H1 (cell line): ENCODE measurements around the gene DOCK9. TPM values are rescaled to one million over a fixed set of nuclear protein-coding genes. Genes with fewer than 3 reads are reported as not detected.

Source experiments
- CTCF ChIA-PET: fragments of 300-600 bp; sonication (Branson Sonifier 250); formaldehyde crosslinking; loops from one replicate; lab custom pipeline; 2021; ENCODE audit not compliant: partially characterized antibody; lab: Charles Lee
- POLR2A ChIA-PET: fragments of 300-600 bp; sonication (Branson Sonifier 250); formaldehyde crosslinking; loops from one replicate; lab custom pipeline; 2021; ENCODE audit warnings: inconsistent platforms; ENCODE audit not compliant: partially characterized antibody; lab: Charles Lee
- DNase-seq, 2 experiments: peaks; one replicate each; pipeline versions ENCODE4 v3.0.0 to v3.0.0-alpha.2; 2010 to 2022; ENCODE audit warnings: low spot score in 2 of 2, low read depth in 1 of 2, mixed read lengths in 1 of 2
- FAIRE-seq: peaks from 2 replicates; lab custom pipeline; 2011; peaks lifted over from hg19 to GRCh38; lab: Jason Lieb, UNC
- H2AFZ ChIP-seq: 2 replicates; pipeline ENCODE4 v1.8.1; 2012; ENCODE audit warnings: low read length, inconsistent platforms
- H2AK5ac ChIP-seq: 2 replicates; pipeline ENCODE4 v1.6.1; 2013; ENCODE audit warnings: low read depth, low read length
- H2BK120ac ChIP-seq: replicated peaks from 2 replicates; pipeline ENCODE3; 2013; ENCODE audit warnings: low read depth, low read length, inconsistent platforms
- H2BK12ac ChIP-seq: 2 replicates; pipeline ENCODE4 v1.6.1; 2013; ENCODE audit warnings: low read depth, low read length
- H2BK15ac ChIP-seq: 2 replicates; pipeline ENCODE4 v1.6.1; 2013; ENCODE audit warnings: low read length
- H2BK20ac ChIP-seq: 2 replicates; pipeline ENCODE4 v1.6.1; 2013; ENCODE audit warnings: low read length
- H2BK5ac ChIP-seq: 2 replicates; pipeline ENCODE4 v1.6.1; 2013; ENCODE audit warnings: low read depth, low read length
- H3K14ac ChIP-seq: 2 replicates; pipeline ENCODE4 v1.6.1; 2013; ENCODE audit warnings: inconsistent platforms; ENCODE audit not compliant: insufficient read length
- H3K18ac ChIP-seq: 2 replicates; pipeline ENCODE4 v1.6.1; 2013; ENCODE audit warnings: low read length; ENCODE audit errors: extremely low read depth
- H3K23ac ChIP-seq: 2 replicates; pipeline ENCODE4 v1.6.1; 2013; ENCODE audit warnings: inconsistent platforms; ENCODE audit not compliant: insufficient read length
- H3K23me2 ChIP-seq: 2 replicates; pipeline ENCODE4 v1.6.1; 2013; ENCODE audit warnings: low read depth, low read length
- H3K27ac ChIP-seq: 2 replicates; pipeline ENCODE4 v1.6.1; 2011; ENCODE audit warnings: low read depth, low read length, inconsistent platforms
- H3K27me3 ChIP-seq, 4 experiments: replicated peaks in 1 of 4; 1 replicate in 1 of 4; 2 replicates in 3 of 4; pipeline versions ENCODE4 v1.6.1 to v1.8.1; 2011 to 2013; ENCODE audit warnings: low read length in 3 of 4, mild to moderate bottlenecking in 3 of 4, inconsistent platforms in 2 of 4, mixed read lengths in 2 of 4, moderate library complexity in 1 of 4; ENCODE audit not compliant: control insufficient read depth in 3 of 4, insufficient read depth in 3 of 4; ENCODE audit errors: extremely low read depth in 1 of 4
- H3K36me3 ChIP-seq, 4 experiments: 2 replicates each; pipeline versions ENCODE4 v1.6.1 to v1.8.1; 2011 to 2013; ENCODE audit warnings: mild to moderate bottlenecking in 4 of 4, low read length in 3 of 4, moderate library complexity in 2 of 4, control low read depth in 1 of 4, inconsistent platforms in 1 of 4; ENCODE audit not compliant: insufficient read depth in 4 of 4, control insufficient read depth in 2 of 4
- H3K4ac ChIP-seq: replicated peaks from 2 replicates; pipeline ENCODE3; 2013; ENCODE audit warnings: low read length, low read depth, mixed read lengths, inconsistent platforms; ENCODE audit not compliant: insufficient read length
- H3K4me1 ChIP-seq, 4 experiments: replicated peaks in 1 of 4; 1 replicate in 1 of 4; 2 replicates in 3 of 4; pipeline versions ENCODE4 v1.6.1 to v1.8.1; 2011 to 2013; ENCODE audit warnings: low read length in 3 of 4, inconsistent platforms in 2 of 4, mixed read lengths in 1 of 4; ENCODE audit not compliant: insufficient read depth in 4 of 4, control insufficient read depth in 3 of 4
- H3K4me2 ChIP-seq, 2 experiments: 2 replicates each; pipeline versions ENCODE4 v1.6.1 to v1.8.1; 2011 to 2013; ENCODE audit warnings: low read depth in 2 of 2, low read length in 2 of 2, control low read depth in 1 of 2, inconsistent platforms in 1 of 2, mild to moderate bottlenecking in 1 of 2; ENCODE audit not compliant: insufficient read depth in 1 of 2
- H3K4me3 ChIP-seq, 4 experiments: fragments of 200-600, 300-600 bp in 1 of 4; sonication (generic), shearing (Covaris generic), sonication (Bioruptor Twin) in 1 of 4; 2 replicates each; pipeline versions ENCODE4 v1.5.1 to v1.8.1; 2011 to 2016; ENCODE audit warnings: low read length in 4 of 4, low read depth in 3 of 4, control low read depth in 2 of 4, inconsistent platforms in 2 of 4, mild to moderate bottlenecking in 2 of 4, mixed read lengths in 1 of 4, moderate library complexity in 1 of 4; ENCODE audit not compliant: insufficient read depth in 2 of 4; ENCODE audit errors: extremely low read depth in 1 of 4
- H3K56ac ChIP-seq: replicated peaks from 2 replicates; pipeline ENCODE3; 2013; ENCODE audit warnings: low read depth, mild to moderate bottlenecking, mixed read lengths, low read length, inconsistent platforms; ENCODE audit not compliant: insufficient read length
- H3K79me1 ChIP-seq: 2 replicates; pipeline ENCODE4 v1.6.1; 2013; ENCODE audit warnings: low read depth, low read length, control low read depth
- H3K79me2 ChIP-seq, 2 experiments: 2 replicates each; pipeline versions ENCODE4 v1.6.1 to v1.8.1; 2012 to 2013; ENCODE audit warnings: low read length in 2 of 2, mild to moderate bottlenecking in 2 of 2, inconsistent platforms in 1 of 2; ENCODE audit not compliant: insufficient read depth in 2 of 2, control insufficient read depth in 1 of 2
- H3K9ac ChIP-seq, 4 experiments: replicated peaks in 1 of 4; 1 replicate in 1 of 4; 2 replicates in 3 of 4; pipeline versions ENCODE4 v1.6.1 to v1.8.1; 2011 to 2013; ENCODE audit warnings: low read depth in 3 of 4, low read length in 3 of 4, control low read depth in 2 of 4, mild to moderate bottlenecking in 2 of 4, moderate library complexity in 2 of 4, inconsistent platforms in 1 of 4; ENCODE audit errors: extremely low read depth in 1 of 4
- H3K9me3 ChIP-seq, 2 experiments: 2 replicates each; pipeline versions ENCODE4 v1.6.1 to v1.8.1; 2012 to 2013; ENCODE audit warnings: mild to moderate bottlenecking in 2 of 2, moderate library complexity in 2 of 2, control low read depth in 1 of 2, inconsistent platforms in 1 of 2, low read depth in 1 of 2, low read length in 1 of 2, mixed read lengths in 1 of 2; ENCODE audit not compliant: insufficient read depth in 2 of 2
- H4K20me1 ChIP-seq, 2 experiments: replicated peaks in 1 of 2; 2 replicates each; pipeline versions ENCODE3 to v1.8.1; 2011 to 2013; ENCODE audit warnings: inconsistent platforms in 2 of 2, low read length in 2 of 2, mild to moderate bottlenecking in 1 of 2; ENCODE audit not compliant: insufficient read depth in 2 of 2, control insufficient read depth in 1 of 2
- H4K5ac ChIP-seq: 2 replicates; pipeline ENCODE4 v1.6.1; 2013; ENCODE audit warnings: low read length, low read depth, mixed read lengths, inconsistent platforms; ENCODE audit not compliant: insufficient read length
- H4K8ac ChIP-seq: 2 replicates; pipeline ENCODE4 v1.8.0; 2013; ENCODE audit warnings: mild to moderate bottlenecking, moderate library complexity, low read length, inconsistent platforms; ENCODE audit not compliant: insufficient read depth; ENCODE audit errors: extremely low read depth
- H4K91ac ChIP-seq: replicated peaks from 2 replicates; pipeline ENCODE3; 2013; ENCODE audit warnings: low read length, mixed read lengths, inconsistent platforms; ENCODE audit not compliant: insufficient read length
- ASH2L ChIP-seq: fragments of 200-600, 300-600 bp; sonication (generic); IDR thresholded peaks from one replicate; pipeline ENCODE4 v1.7.1; 2017; ENCODE audit warnings: low read length
- MAFK ChIP-seq: IDR thresholded peaks from 2 replicates; pipeline ENCODE4 v1.6.1; 2012; ENCODE audit warnings: low read depth, mild to moderate bottlenecking, improper control_type of control experiment, low read length
- SAP30 ChIP-seq: fragments of 300-600 bp; sonication (generic); IDR thresholded peaks from 2 replicates; pipeline ENCODE4 v1.7.1; 2012; ENCODE audit warnings: low read length, moderate library complexity, mild to moderate bottlenecking, inconsistent platforms; ENCODE audit not compliant: insufficient read depth, insufficient replicate concordance
- WGBS, 2 experiments: shearing (Covaris generic) in 1 of 2; methylation state at CpG; one replicate each; pipeline versions ENCODE4 v1.1.6 to v1.1.7; 2013 to 2015; ENCODE audit warnings: low lambda C conversion rate in 2 of 2, mixed read lengths in 2 of 2, inconsistent platforms in 1 of 2, low coverage in 1 of 2, missing lambda C conversion rate in 1 of 2; ENCODE audit not compliant: insufficient replicate concordance in 2 of 2, insufficient coverage in 1 of 2, insufficient read length in 1 of 2; ENCODE audit errors: extremely low coverage in 1 of 2, missing lambda C conversion rate in 1 of 2; 5-methylcytosine and 5-hydroxymethylcytosine counted together
- polyA plus RNA-seq, 7 experiments: library from polyadenylated mRNA; depleted of rRNA in 3 of 7; stranded (reverse) in 5 of 7; unstranded in 2 of 7; fragments of >200 nt in 5 of 7; fragments of 200-250 nt in 2 of 7; gene quantifications; 1 replicate in 5 of 7; 2 replicates in 1 of 7; 4 replicates in 1 of 7; pipeline versions ENCODE4 v1.2.1 to v1.2.3, GENCODE V29; 2011 to 2013; ENCODE audit warnings: missing spikeins in 2 of 7, mixed read lengths in 2 of 7
- total RNA-seq: library from RNA; stranded (reverse); fragmentation: NEBNext Ultra II Directional; extraction: Animal tissue kit (Norgen Biotek cat#: 25700); gene quantifications from 2 replicates; pipeline ENCODE4 v1.2.1, GENCODE V29; 2021

Gene DOCK9
- total and polyA plus RNA-seq, 2 of the 8 experiments (the other 6 are each of a cell fraction or from before 2014, with no cell fraction given): 21.6 to 31.5 TPM

DNA sequence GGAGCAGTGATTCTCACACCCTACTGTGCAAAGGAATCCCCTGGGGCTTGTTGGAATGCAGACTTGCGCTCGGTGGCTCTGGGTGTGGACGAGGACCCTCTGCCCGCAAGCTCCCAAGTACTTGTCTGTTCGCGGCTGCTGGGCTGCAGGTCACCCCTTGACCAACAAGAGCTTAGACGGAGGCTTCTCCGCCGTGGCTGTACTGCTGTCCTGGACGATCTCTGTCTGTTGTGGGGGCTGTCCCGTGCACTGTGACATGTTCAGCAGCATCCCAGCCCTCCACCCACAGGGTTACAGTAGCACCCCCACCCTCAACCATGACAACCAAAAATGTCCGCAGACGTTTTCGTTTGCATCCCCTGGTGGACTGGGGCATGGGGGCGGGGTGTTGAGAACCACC lies 202.5 kb downstream of the DOCK9 start:
- Histone ChIP-seq H3K79me1 (no peaks in the 10 kb centered on the region), H3K23ac (no peak overlapping the region), H3K9ac (no peak overlapping the region), H4K5ac (no peak overlapping the region), H2BK20ac (no peak overlapping the region), H3K56ac (no peak overlapping the region), H3K27ac (no peak overlapping the region), H3K4me2 (no peak overlapping the region), H3K79me2 (no peaks in the 10 kb centered on the region), H2BK12ac (no peak overlapping the region), H3K4me1 (no peaks in the 10 kb centered on the region; a peak in 1 of 7 replicates), H3K14ac (no peak overlapping the region), H2AK5ac (no peak overlapping the region), H3K4me3 (no peak overlapping the region), H2BK5ac (no peak overlapping the region), H3K23me2 (no peaks in the 10 kb centered on the region; the same call in 1 of the 2 replicates), H4K91ac (no peak overlapping the region), H2AFZ (no peak overlapping the region), H3K27me3 (no peaks in the 10 kb centered on the region), H4K20me1 (no peaks in the 10 kb centered on the region), H3K18ac (no peak overlapping the region), H3K9me3 (no peaks in the 10 kb centered on the region), H4K8ac (no peak overlapping the region; the same call in 1 of the 2 replicates), H3K4ac (no peak overlapping the region), H2BK15ac (no peak overlapping the region), H3K36me3 (no peaks in the 10 kb centered on the region), H2BK120ac (no peak overlapping the region)
- FAIRE-seq (no peak), DNase-seq (no peak)
- WGBS, 2 experiments: 89% methylated on average over 15 of the region's 15 CpGs; no CpG with 5 or more reads in 1 of the 2 experiments
- CTCF ChIA-PET: interaction anchor here (0.6 to 5.0 kb wide), 5 partner anchors 8 to 333 kb away, joined by 3 to 37 read pairs (median 5); no protein-coding TSS in a partner anchor
- TF ChIP-seq MAFK (no peak), SAP30 (no peak), ASH2L (no peak)
- POLR2A ChIA-PET: interaction anchor here (0.6 to 1.3 kb wide), 2 partner anchors 35 to 425 kb away, joined by 3 to 4 read pairs; no protein-coding TSS in a partner anchor
